Endodermal cell (in vitro differentiated cells): ENCODE measurements around the gene STK17B. TPM values are rescaled to one million over a fixed set of nuclear protein-coding genes. Genes with fewer than 3 reads are reported as not detected.

Experiments used
- DNase-seq: peaks from one replicate; pipeline ENCODE4 v3.0.0-alpha.2; 2017
- H3K27ac ChIP-seq: 2 replicates; pipeline ENCODE4 v1.5.1; 2013; ENCODE audit warnings: mild to moderate bottlenecking, low read depth, low read length, moderate library complexity
- H3K27me3 ChIP-seq: 2 replicates; pipeline ENCODE4 v1.6.1; 2013; ENCODE audit warnings: mild to moderate bottlenecking, low read length, moderate library complexity; ENCODE audit not compliant: insufficient read depth, control insufficient read depth, poor library complexity, severe bottlenecking
- H3K36me3 ChIP-seq: 2 replicates; pipeline ENCODE4 v1.7.0; 2013; ENCODE audit warnings: mild to moderate bottlenecking, low read length, moderate library complexity; ENCODE audit not compliant: control insufficient read depth, insufficient read depth
- H3K4me1 ChIP-seq: one replicate; pipeline ENCODE4 v1.7.0; 2013; ENCODE audit warnings: low read length; ENCODE audit not compliant: control insufficient read depth, insufficient read depth
- H3K4me3 ChIP-seq: 2 replicates; pipeline ENCODE4 v1.5.1; 2013; ENCODE audit warnings: mild to moderate bottlenecking, low read length, moderate library complexity
- H3K9ac ChIP-seq: 2 replicates; pipeline ENCODE4 v1.6.1; 2013; ENCODE audit warnings: mild to moderate bottlenecking, low read length, moderate library complexity; ENCODE audit not compliant: poor library complexity, severe bottlenecking; ENCODE audit errors: extremely low read depth
- H3K9me3 ChIP-seq: 2 replicates; pipeline ENCODE4 v1.6.1; 2013; ENCODE audit warnings: mild to moderate bottlenecking, low read length, moderate library complexity; ENCODE audit not compliant: control insufficient read depth
- H3K27ac Mint-ChIP-seq: 2 replicates; pipeline ENCODE4 v1.8.0; 2020; ENCODE audit warnings: mixed read lengths
- H3K27me3 Mint-ChIP-seq: 2 replicates; pipeline ENCODE4 v1.8.0; 2021; ENCODE audit warnings: mild to moderate bottlenecking, mixed read lengths; ENCODE audit not compliant: insufficient read depth
- H3K36me3 Mint-ChIP-seq: 2 replicates; pipeline ENCODE4 v1.8.0; 2020; ENCODE audit warnings: low read depth, mixed read lengths
- H3K4me1 Mint-ChIP-seq: 2 replicates; pipeline ENCODE4 v1.8.0; 2020; ENCODE audit warnings: mixed read lengths
- H3K4me3 Mint-ChIP-seq: 2 replicates; pipeline ENCODE4 v1.8.0; 2020; ENCODE audit warnings: mild to moderate bottlenecking, moderate library complexity, mixed read lengths
- H3K9me3 Mint-ChIP-seq: 2 replicates; pipeline ENCODE4 v1.8.0; 2020; ENCODE audit warnings: mild to moderate bottlenecking, mixed read lengths
- WGBS, 2 experiments: methylation state at CpG; one replicate each; pipeline versions ENCODE4 v1.1.5 to v1.1.7; 2013; ENCODE audit warnings: missing lambda C conversion rate in 2 of 2, mixed read lengths in 1 of 2; ENCODE audit not compliant: insufficient coverage in 1 of 2, insufficient read length in 1 of 2; 5-methylcytosine and 5-hydroxymethylcytosine counted together
- total RNA-seq, 2 donors: library from RNA; stranded (reverse); fragmentation: NEBNext Ultra II Directional in 1 of 2; extraction: Animal tissue kit (Norgen Biotek cat#: 25700) in 1 of 2; gene quantifications; 2 replicates in 1 of 2; 3 replicates in 1 of 2; pipeline ENCODE4 v1.2.1, GENCODE V29; 2021
- TF ChIP-seq, protein P1 (sequence below): fragments of 200-600 bp; sonication (generic); conservative IDR thresholded peaks from 2 replicates; pipeline ENCODE4 v1.5.0; 2021; ENCODE audit warnings: antibody characterized with exemption, mild to moderate bottlenecking

Gene STK17B
- total RNA-seq, 2 donors from 2014 or later = 6.2 to 10.8 TPM

- H3K27me3 Mint-ChIP-seq = no peaks in the 10 kb centered on the region
- WGBS, 2 experiments = 100% methylated on average over 1 of the region's 1 CpG; no CpG with 5 or more reads in 1 of the 2 experiments
- H3K9ac ChIP-seq = no peak overlapping the region
- no peaks in the 10 kb centered on the region for H3K9me3 Mint-ChIP-seq
- H3K36me3 Mint-ChIP-seq = no peaks in the 10 kb centered on the region
- TF ChIP-seq, protein P1, sequence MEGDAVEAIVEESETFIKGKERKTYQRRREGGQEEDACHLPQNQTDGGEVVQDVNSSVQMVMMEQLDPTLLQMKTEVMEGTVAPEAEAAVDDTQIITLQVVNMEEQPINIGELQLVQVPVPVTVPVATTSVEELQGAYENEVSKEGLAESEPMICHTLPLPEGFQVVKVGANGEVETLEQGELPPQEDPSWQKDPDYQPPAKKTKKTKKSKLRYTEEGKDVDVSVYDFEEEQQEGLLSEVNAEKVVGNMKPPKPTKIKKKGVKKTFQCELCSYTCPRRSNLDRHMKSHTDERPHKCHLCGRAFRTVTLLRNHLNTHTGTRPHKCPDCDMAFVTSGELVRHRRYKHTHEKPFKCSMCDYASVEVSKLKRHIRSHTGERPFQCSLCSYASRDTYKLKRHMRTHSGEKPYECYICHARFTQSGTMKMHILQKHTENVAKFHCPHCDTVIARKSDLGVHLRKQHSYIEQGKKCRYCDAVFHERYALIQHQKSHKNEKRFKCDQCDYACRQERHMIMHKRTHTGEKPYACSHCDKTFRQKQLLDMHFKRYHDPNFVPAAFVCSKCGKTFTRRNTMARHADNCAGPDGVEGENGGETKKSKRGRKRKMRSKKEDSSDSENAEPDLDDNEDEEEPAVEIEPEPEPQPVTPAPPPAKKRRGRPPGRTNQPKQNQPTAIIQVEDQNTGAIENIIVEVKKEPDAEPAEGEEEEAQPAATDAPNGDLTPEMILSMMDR = no peak
- H3K9me3 ChIP-seq = no peaks in the 10 kb centered on the region
- no peak overlapping the region for H3K27ac Mint-ChIP-seq
- no peaks in the 10 kb centered on the region for H3K4me1 Mint-ChIP-seq
- H3K27me3 ChIP-seq = no peaks in the 10 kb centered on the region
- H3K4me3 ChIP-seq = no peak overlapping the region
- no peaks in the 10 kb centered on the region for H3K4me1 ChIP-seq
- no peaks in the 10 kb centered on the region for H3K36me3 ChIP-seq
- H3K27ac ChIP-seq = no peak overlapping the region
- DNase-seq = no peak
- H3K4me3 Mint-ChIP-seq = no peak overlapping the region
These were observed 46.7 kb upstream of the STK17B start for GRCh38 chr2:196218106-196218505.

DNA sequence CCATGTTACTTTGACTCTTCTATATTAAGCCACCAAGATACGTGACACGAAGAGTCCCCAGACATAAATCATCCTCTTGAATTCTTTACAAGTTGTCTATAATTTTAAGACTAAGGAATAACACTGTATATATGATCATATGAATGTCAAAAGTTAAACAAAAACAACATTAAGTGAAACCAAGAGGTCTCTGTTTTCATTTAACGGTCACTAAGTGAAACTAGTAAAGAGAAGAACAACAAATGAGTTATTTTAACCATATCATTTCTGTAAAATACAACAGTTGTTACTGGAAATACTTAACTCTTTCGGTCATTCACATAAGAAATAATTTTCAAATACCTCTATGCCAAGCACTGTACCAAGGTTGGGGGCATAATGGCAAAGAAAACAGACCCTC lies 45.7 kb upstream of the STK17B start:
- no peaks in the 10 kb centered on the region for H3K27me3 ChIP-seq
- H3K27ac ChIP-seq = no peak overlapping the region
- WGBS, 2 experiments = 88 to 100% methylated on average over 1 to 4 of the region's 4 CpGs
- TF ChIP-seq, protein P1 = no peak
- no peaks in the 10 kb centered on the region for H3K9me3 ChIP-seq
- no peaks in the 10 kb centered on the region for H3K4me1 ChIP-seq
- no peak overlapping the region for H3K9ac ChIP-seq
- Mint-ChIP-seq H3K27me3 (no peaks in the 10 kb centered on the region), H3K27ac (no peak overlapping the region), H3K9me3 (no peaks in the 10 kb centered on the region), H3K4me1 (no peaks in the 10 kb centered on the region), H3K4me3 (no peak overlapping the region), H3K36me3 (peaks cover 8% of the 10 kb centered on the region)
- no peak for DNase-seq
- H3K36me3 ChIP-seq = no peaks in the 10 kb centered on the region
- H3K4me3 ChIP-seq = no peak overlapping the region

- Mint-ChIP-seq H3K9me3 (no peaks in the 10 kb centered on the region), H3K4me1 (no peaks in the 10 kb centered on the region), H3K36me3 (peaks cover 13% of the 10 kb centered on the region), H3K4me3 (no peak overlapping the region), H3K27ac (no peak overlapping the region), H3K27me3 (no peaks in the 10 kb centered on the region)
- DNase-seq = no peak
- Histone ChIP-seq H3K4me3 (no peak overlapping the region), H3K9ac (no peak overlapping the region), H3K27me3 (no peaks in the 10 kb centered on the region), H3K27ac (no peak overlapping the region), H3K9me3 (no peaks in the 10 kb centered on the region), H3K4me1 (no peaks in the 10 kb centered on the region), H3K36me3 (no peaks in the 10 kb centered on the region)
- 90% methylated on average over 5 of the region's 6 CpGs; no CpG with 5 or more reads in 1 of the 2 experiments for WGBS, 2 experiments
- TF ChIP-seq, protein P1 = no peak
These were observed 44.0 kb upstream of the STK17B start for GRCh38 chr2:196215376-196215775.
